NOMO-1 (cell line): ENCODE data around the gene CD14.
A peak's percentile ranks its signal among the peaks of the same experiment; 100 is the strongest.
"Not testable (repeated sequence)": the region's sequence is repeated elsewhere in the genome, so short reads cannot be mapped to it uniquely, and the experiment has no call there.

Experiments
- DNase-seq, 2 experiments: peaks; one replicate each; lab custom pipeline; 2025; ENCODE audit not compliant: unreplicated experiment in 2 of 2; lab: John Stamatoyannopoulos, UW

The CD14 gene

DNA sequence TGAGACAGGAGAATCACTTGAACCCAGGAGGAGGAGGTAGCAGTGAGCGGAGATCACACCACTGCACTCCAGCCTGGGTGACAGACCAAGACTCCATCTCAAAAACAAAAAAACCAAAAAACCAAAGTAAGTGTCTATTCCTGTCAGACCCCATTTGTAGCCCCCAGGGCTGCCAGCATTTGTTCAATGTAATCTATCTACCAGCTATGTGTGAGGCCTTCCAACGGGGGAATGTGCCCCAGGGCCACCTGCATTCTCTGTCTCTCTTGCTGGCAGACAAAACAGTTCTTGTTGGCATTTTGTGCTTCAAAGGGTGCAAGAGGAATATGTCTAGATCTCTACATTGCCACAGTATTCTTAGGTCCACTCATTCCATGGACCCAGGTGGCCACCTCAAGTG, 34.1 kb downstream of the CD14 start:
- DNase-seq = no peak

DNA sequence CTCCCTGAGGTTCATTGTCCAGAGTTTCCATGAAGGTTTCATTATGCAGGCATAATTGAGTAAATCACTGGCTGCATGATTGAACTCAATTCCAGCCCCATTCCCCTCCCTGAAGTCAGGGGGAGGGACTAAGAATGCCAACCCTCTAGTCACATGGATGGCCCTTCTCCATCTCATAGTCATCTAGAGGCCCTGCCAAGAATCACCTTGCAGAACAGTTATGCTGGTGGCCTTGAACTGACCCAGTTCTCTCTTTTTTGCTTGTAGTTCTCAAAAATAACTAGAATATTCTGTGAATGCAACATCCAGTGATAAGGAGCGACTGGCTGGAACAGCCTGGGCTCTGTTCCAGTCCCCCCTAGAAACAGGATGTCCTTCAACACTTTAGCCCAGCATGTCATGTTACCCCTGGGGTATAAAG, 36.6 kb downstream of the CD14 start:
- no peak for DNase-seq

DNA sequence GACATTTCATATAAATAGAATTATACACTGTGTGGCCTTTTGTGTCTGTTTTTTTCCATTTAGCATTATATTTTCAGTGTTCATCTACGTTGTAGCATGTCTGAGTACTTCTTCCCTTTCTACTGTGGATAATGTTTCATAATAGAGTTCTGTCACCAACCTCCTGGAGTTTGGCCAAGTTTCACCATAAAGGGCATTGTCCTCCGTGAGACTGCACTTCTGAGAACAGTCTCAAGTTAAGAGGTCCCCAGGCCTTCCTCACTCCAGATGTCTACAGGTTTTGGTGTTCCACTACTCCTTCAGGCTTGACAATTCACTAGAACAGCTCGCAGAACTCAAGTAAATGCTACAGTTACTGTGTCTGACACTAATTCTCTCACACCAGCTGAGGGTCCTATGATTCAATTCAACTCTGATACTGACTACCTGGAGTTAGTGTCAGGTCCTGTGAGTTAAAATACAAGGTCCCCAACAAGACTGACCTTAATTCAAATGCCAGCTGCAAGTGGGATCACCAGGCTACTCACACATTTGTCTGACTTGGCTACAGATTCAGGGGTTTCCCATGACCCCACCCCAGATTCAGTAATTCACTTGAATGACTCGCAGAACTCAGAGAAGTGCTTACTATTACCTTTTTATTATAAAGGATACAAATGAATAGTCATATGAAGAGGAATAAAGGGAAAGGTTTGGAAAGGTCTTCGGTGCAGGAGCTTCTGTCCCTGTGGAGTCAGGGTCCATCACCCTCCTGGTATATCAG, 37.3 kb downstream of the CD14 start:
- peak; percentile 61 to 94 for DNase-seq

- DNase-seq = no peak
Observed at GRCh38 chr5:140594169-140594568, 38.8 kb downstream of the CD14 start.

GRCh38 chr5:140593070-140593469, 39.9 kb downstream of the CD14 start:
- not testable (repeated sequence) for DNase-seq

DNA sequence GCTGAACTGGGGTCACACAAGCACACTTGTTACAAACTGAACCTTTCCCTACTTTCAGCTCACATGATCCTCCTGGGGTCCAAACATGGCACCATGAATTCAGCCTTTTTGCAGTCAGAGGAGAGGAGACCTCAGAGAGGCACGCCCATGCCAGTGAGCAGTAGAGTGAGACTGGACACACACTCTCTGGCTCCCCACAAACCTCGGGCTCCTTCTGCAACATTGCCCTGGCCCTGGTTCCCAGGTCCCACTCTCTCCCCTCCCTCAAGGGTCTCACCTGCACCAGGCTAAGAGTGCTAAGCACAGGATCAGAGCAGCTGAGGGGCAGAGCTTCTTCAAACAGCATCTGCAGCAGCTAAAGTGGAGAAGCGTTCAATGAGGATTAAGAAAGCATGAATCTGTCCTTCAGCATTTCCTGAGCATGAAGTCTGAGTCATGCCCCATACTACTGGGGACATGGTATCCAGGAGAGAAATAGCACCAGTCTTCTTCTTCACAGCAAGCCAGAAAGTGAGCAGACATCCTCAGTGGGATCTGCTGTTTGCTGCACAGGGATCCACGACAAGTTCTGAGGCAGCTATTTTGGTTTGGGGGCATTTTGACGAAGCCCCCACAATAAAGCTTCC, 41.1 kb downstream of the CD14 start:
- DNase-seq = peak; percentile 40 to 74

DNA sequence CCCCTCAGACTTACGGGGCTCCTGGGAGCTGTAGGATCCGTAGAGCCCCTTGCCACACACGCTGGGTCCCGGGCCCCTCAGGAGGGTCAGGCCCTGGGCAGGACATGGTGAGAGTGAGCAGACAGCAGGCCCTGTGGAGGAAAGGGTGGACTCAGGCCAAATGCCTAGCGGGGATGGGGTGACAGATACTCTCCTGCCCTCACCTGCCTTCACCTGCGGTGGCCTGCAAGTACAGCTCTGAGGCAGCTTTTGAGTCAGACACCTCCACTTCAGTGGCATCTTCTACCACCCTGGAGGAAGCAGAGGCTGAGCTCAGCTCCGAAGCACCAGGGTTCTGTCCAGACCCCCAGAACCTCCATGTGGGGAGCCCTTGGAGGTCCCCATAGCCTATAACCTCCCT, 42.1 kb downstream of the CD14 start:
- DNase-seq = no peak

GRCh38 chr5:140588311-140589070, 44.5 kb downstream of the CD14 start:
- no peak for DNase-seq

DNA sequence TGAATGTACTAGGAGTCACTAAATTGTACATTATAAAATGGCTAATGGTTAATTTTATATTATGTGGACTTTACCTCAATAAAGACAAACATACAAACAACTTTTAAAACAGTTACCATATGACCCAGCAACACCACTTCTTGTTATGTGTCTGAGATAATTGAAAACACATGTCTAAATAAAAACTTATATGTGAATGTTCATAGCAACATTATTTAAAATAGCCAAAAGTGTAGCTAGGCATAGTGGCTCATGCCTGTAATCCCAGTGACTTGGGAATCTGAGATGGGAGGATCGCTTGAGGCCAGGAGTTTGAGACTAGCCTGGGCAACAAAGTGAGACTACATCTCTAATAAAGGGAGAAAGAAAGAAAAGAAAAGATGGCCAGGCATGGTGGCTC, 45.5 kb downstream of the CD14 start:
- DNase-seq = no peak
